GM12892 (cell line): ENCODE results near the gene FBXL15.

Experiments
- POLR2A ChIP-seq: IDR thresholded peaks from 2 replicates; pipeline ENCODE4 v1.6.1; 2011; ENCODE audit warnings: low read depth, low read length, control low read depth
- POLR2AphosphoS5 ChIP-seq: IDR thresholded peaks from 2 replicates; pipeline ENCODE4 v1.6.1; 2011; ENCODE audit warnings: low read depth, low read length, control low read depth
- TAF1 ChIP-seq: IDR thresholded peaks from 2 replicates; pipeline ENCODE4 v1.6.1; 2011; ENCODE audit warnings: low read depth, mild to moderate bottlenecking, control low read depth, low read length, borderline replicate concordance

DNA sequence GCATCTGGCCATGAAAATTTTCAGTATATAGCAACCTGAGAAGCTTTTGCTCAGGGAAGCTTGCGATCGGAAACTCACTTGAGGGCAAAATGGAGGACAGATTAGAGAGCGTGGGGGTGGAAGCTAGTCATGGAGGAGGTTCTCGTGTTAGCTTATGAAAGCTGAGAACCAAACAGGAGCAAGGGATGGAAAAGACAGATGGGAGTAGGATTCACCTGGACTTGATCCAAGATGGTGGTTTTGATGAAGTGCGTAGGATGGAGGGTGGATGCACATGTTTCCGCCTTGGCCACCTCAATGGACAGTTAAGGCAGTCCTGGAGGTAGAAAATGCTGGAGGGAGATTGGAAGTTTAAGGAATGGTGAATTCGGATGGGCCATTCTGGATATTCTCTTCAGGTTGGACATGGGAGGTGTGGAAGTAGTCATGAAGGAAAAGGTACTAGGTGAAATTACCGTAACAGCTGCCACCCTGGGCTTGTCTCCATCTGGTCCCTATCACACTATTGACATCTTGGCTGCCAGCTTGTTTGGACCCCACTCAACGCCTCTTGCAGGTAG is 37.0 kb downstream of the FBXL15 start:
- no peak for TF ChIP-seq POLR2A
- no peak for TF ChIP-seq POLR2AphosphoS5
- TF ChIP-seq TAF1, result no peak
